ENCODE measurements around the gene FASTK. TPM values are rescaled to one million over a fixed set of nuclear protein-coding genes. Genes with fewer than 3 reads are reported as not detected.
A peak's percentile ranks its signal among the peaks of the same experiment; 100 is the strongest.

Gene FASTK
- total RNA-seq, 1 donor from 2014 or later: 68.0 TPM

DNA sequence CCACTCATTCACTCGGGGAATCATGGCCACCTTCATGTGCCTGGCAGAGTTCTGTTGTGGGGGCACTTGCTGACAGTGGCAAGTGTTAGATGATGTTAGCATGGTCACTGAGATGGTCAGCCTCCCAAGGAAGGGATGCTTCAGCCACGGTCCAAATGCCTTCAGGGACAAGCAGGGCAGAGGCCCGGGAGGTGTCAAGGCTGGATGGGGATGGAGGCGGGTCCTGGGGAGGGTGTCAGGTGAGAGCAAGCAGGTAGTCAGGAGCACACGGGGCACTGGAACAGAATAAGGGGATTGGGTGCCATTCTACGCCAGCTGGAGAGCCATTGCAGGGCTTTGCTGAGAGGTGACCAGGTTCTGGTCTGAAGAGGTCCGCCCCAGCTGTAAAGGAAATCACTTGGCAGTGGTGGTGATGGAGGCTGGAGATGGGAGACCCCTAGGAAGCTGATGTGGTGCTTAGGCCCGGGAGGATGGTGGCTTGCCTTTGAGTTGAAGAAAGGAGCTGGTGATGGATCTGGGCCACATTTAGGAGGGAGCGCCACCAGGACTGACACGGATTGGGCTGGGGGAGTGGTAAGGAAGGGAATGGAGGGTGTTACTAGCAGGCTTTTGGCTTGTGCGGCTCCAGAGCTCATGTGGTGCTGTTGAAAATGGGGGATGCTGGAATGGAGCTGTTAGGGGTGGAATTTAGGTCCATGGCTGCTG, 29.8 kb upstream of the FASTK start:
- Mint-ChIP-seq H3K27ac (ENCODE audit: unreplicated experiment) (peak overlapping the region; percentile 86), H3K36me3 (ENCODE audit: low read depth, unreplicated experiment) (peaks cover 7% of the 10 kb centered on the region), H3K4me3 (ENCODE audit: unreplicated experiment) (peak overlapping the region; percentile 73), H3K9me3 (ENCODE audit: unreplicated experiment) (no peaks in the 10 kb centered on the region), H3K27me3 (ENCODE audit: unreplicated experiment) (peaks cover 13% of the 10 kb centered on the region), H3K4me1 (ENCODE audit: unreplicated experiment) (peaks cover 35% of the 10 kb centered on the region)
- DNase-seq (ENCODE audit: low spot score): no peak
- TF ChIP-seq, protein P1, sequence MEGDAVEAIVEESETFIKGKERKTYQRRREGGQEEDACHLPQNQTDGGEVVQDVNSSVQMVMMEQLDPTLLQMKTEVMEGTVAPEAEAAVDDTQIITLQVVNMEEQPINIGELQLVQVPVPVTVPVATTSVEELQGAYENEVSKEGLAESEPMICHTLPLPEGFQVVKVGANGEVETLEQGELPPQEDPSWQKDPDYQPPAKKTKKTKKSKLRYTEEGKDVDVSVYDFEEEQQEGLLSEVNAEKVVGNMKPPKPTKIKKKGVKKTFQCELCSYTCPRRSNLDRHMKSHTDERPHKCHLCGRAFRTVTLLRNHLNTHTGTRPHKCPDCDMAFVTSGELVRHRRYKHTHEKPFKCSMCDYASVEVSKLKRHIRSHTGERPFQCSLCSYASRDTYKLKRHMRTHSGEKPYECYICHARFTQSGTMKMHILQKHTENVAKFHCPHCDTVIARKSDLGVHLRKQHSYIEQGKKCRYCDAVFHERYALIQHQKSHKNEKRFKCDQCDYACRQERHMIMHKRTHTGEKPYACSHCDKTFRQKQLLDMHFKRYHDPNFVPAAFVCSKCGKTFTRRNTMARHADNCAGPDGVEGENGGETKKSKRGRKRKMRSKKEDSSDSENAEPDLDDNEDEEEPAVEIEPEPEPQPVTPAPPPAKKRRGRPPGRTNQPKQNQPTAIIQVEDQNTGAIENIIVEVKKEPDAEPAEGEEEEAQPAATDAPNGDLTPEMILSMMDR (IDR thresholded peaks at IDR 0.05; ENCODE audit: unreplicated experiment): no peak

DNA sequence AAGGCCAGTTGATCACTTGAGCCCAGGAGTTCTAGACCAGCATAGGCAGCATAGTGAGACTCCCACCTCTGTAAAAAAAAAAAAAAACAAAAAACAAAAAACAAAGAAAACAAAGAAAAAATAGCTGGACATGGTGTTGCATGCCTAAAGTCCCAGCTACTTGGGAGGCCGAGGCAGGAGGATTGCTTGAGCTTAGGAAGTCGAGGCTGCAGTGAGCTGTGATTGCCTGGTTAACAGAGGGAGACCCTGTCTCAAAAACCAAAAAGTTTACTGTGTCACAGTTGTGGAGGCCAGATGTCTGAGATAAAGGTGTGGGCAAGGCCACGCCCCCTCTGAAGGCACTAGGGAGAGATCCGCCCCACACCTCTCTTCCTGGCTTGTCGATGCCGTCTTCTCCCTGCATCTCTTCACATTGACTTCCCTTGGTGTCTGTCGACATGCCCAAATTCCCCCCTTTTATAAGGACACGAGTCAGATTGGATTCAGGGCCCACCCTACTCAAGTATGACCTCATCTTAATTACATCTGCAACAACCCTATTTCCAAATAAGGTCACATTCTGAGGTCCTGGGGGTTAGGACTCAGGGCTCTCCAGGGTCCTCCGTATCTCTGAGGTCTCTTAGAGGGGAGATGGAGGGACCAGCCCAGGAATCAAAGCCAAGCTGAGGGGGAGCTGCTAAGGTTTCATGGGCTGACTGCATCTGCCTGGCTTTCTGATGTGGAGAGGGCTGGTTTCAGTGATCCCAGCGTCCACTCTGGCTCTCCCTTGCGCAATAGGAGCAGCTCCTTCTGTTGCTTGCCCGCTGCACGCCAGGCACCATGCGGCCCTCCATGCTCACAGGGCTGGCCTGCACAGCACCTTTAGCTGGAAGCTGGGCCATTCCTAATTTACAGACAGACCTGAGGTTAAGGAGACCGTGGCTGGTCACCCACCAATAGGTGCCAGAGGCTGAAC, 28.8 kb upstream of the FASTK start:
- no peak for DNase-seq (ENCODE audit: low spot score)

GRCh38 chr7:151107882-151108281, 27.3 kb upstream of the FASTK start:
- Mint-ChIP-seq H3K36me3 (ENCODE audit: low read depth, unreplicated experiment) (peaks cover 15% of the 10 kb centered on the region), H3K4me1 (ENCODE audit: unreplicated experiment) (peaks cover 30% of the 10 kb centered on the region), H3K9me3 (ENCODE audit: unreplicated experiment) (no peaks in the 10 kb centered on the region), H3K4me3 (ENCODE audit: unreplicated experiment) (no peak overlapping the region), H3K27ac (ENCODE audit: unreplicated experiment) (no peak overlapping the region), H3K27me3 (ENCODE audit: unreplicated experiment) (peaks cover 13% of the 10 kb centered on the region)
- TF ChIP-seq, protein P1 (IDR thresholded peaks at IDR 0.05; ENCODE audit: unreplicated experiment): no peak
- DNase-seq (ENCODE audit: low spot score): no peak

More for the DNA sequence above, 28.8 kb upstream of the FASTK start:
- TF ChIP-seq, protein P1 (IDR thresholded peaks at IDR 0.05; ENCODE audit: unreplicated experiment): no peak
- peaks cover 7% of the 10 kb centered on the region for H3K36me3 Mint-ChIP-seq (ENCODE audit: low read depth, unreplicated experiment)
- peak overlapping the region; percentile 2 for H3K4me3 Mint-ChIP-seq (ENCODE audit: unreplicated experiment)
- peaks cover 35% of the 10 kb centered on the region for H3K4me1 Mint-ChIP-seq (ENCODE audit: unreplicated experiment)
- no peak overlapping the region for H3K27ac Mint-ChIP-seq (ENCODE audit: unreplicated experiment)
- H3K27me3 Mint-ChIP-seq (ENCODE audit: unreplicated experiment): peaks cover 13% of the 10 kb centered on the region
- H3K9me3 Mint-ChIP-seq (ENCODE audit: unreplicated experiment): no peaks in the 10 kb centered on the region

DNA sequence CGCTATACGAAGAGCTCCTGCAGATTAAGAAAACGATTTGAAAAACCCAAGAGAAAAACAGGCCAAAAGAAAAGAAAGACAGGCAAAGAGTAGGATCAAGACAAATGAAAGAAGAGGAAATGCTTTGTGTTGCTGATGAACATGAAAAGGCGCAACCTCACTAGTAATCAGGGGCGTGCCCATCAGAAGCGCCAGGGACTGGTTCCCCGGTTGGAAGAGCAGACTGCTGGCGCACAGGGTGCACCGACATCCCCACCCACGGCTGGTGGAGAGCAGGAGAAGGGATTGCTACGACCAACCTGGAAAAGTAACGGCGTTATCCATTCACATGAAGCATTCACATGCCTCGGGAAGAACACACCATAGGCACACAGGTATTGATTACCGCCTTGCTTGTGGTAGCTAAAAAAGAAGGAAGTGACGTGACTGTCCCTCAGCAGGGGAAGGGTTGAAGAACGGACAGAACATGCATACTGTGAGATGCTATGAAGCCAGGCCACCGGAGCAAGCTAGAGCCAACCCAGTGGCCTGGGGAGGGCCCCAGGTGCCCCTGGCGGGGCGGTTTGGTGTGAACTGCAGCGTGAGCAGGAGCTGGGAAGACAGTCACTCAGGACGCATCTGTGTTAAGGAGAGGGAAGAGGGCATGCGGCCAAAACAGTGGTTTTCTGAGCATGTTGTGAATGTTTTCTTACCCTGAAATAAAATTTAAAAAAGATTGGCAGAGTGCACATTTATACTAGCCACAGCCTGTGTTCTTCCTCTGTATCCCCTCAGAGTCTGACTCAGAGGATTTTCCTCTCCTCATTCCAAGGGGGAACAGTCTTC, 24.0 kb upstream of the FASTK start:
- Mint-ChIP-seq H3K27ac (ENCODE audit: unreplicated experiment) (no peak overlapping the region), H3K4me3 (ENCODE audit: unreplicated experiment) (peak overlapping the region; percentile 1), H3K4me1 (ENCODE audit: unreplicated experiment) (peaks cover 21% of the 10 kb centered on the region), H3K27me3 (ENCODE audit: unreplicated experiment) (peaks cover 8% of the 10 kb centered on the region), H3K9me3 (ENCODE audit: unreplicated experiment) (no peaks in the 10 kb centered on the region), H3K36me3 (ENCODE audit: low read depth, unreplicated experiment) (peaks cover 14% of the 10 kb centered on the region)
- TF ChIP-seq, protein P1 (IDR thresholded peaks at IDR 0.05; ENCODE audit: unreplicated experiment): no peak
- no peak for DNase-seq (ENCODE audit: low spot score)
